ENCODE results near the gene MCF2L2. TPM values are rescaled to one million over a fixed set of nuclear protein-coding genes. Genes with fewer than 3 reads are reported as not detected.

MCF2L2 gene
- polyA plus RNA-seq, 2 of the 4 experiments (the other 2 are of a cell fraction) = 0.03 to 0.05 TPM

GRCh38 chr3:183386651-183387050 is 41.8 kb downstream of the MCF2L2 start (continued):
- TF ChIP-seq PHF8 (IDR thresholded peaks at IDR 0.05; ENCODE audit: borderline replicate concordance, low read depth) = no peak
- TF ChIP-seq NPAS2 (CRISPR knock-in tag; IDR thresholded peaks at IDR 0.05; ENCODE audit: borderline replicate concordance) = no peak
- no peak for TF ChIP-seq ZFP36 (IDR thresholded peaks at IDR 0.05; ENCODE audit: borderline replicate concordance, partially characterized antibody)
- no peak for TF ChIP-seq KDM5A (IDR thresholded peaks at IDR 0.05)
- no peak for TF ChIP-seq FOSL2 (IDR thresholded peaks at IDR 0.05)
- no peak for TF ChIP-seq FOSL2 (CRISPR knock-in tag; IDR thresholded peaks at IDR 0.05)
- TF ChIP-seq CBX2 (IDR thresholded peaks at IDR 0.05; ENCODE audit: borderline replicate concordance, low read depth) = no peak
- no peak for TF ChIP-seq ZC3H11A (IDR thresholded peaks at IDR 0.05)
- no peak for TF ChIP-seq ELK1 (IDR thresholded peaks at IDR 0.05; ENCODE audit: low read depth, low read length)

- peak; percentile 42 to 60 for DNase-seq (ENCODE audit: low read depth in 1 of 2, low spot score in 1 of 2)
- Histone ChIP-seq H3K4me3 (no peak overlapping the region), H3K9me3 (no peaks in the 10 kb centered on the region), H3K27ac (no peak overlapping the region; a peak in 1 of 6 replicates), H3K4me2 (peak overlapping the region; percentile 33; the same call in 1 of the 3 replicates), H3K4me1 (no peaks in the 10 kb centered on the region)
- ATAC-seq = peak; percentile 90 to 92; a peak in 5 of 6 replicates
- ChIA-PET CTCF (interaction anchor here (0.6 to 9.6 kb wide), 30 partner anchors 9 to 672 kb away, joined by 3 to 380 read pairs (median 4); partner anchors contain the start of genes B3GNT5 and LAMP3), POLR2A (no interaction called here)
- WGBS (ENCODE audit: missing lambda C conversion rate) = 19% methylated on average over 6 of the region's 11 CpGs
- peak; percentile 87 for TF ChIP-seq SMC3 (IDR thresholded peaks at IDR 0.05)
- peak; percentile 85 to 87 for TF ChIP-seq RAD21 (conservative IDR thresholded peaks at IDR 0.05 in 1 of 2, IDR thresholded peaks at IDR 0.05 in 1 of 2)
- no peak for TF ChIP-seq RARB (CRISPR knock-in tag; IDR thresholded peaks at IDR 0.05)
- TF ChIP-seq REST (IDR thresholded peaks at IDR 0.05) = no peak
- TF ChIP-seq HOXB13 (CRISPR knock-in tag; IDR thresholded peaks at IDR 0.05; ENCODE audit: low read depth) = no peak
- TF ChIP-seq MYC (IDR thresholded peaks at IDR 0.05; ENCODE audit: borderline replicate concordance, low read length) = no peak
- TF ChIP-seq NFE2L2 (conservative IDR thresholded peaks at IDR 0.05; ENCODE audit: low read length) = no peak
- TF ChIP-seq CHD2 (IDR thresholded peaks at IDR 0.05; ENCODE audit: low read length, partially characterized antibody) = no peak
- no peak for TF ChIP-seq ZNF302 (CRISPR knock-in tag; IDR thresholded peaks at IDR 0.05)
- peak; percentile 72 for TF ChIP-seq CTCF (IDR thresholded peaks at IDR 0.05)
- no peak for FAIRE-seq
Measured at GRCh38 chr3:183385698-183386613, 42.5 kb downstream of the MCF2L2 start.
